ENCODE results near the gene TYRO3.
A peak's percentile ranks its signal among the peaks of the same experiment; 100 is the strongest.

Gene TYRO3

GRCh38 chr15:41523097-41523496 lies 35.9 kb upstream of the TYRO3 start:
- Histone ChIP-seq H3K9ac (ENCODE audit: low read depth, low read length) (no peak overlapping the region), H3K4me3 (ENCODE audit: low read length) (no peak overlapping the region), H3K9me3 (ENCODE audit: insufficient read depth, low read depth, low read length) (no peaks in the 10 kb centered on the region), H3K27ac (ENCODE audit: low read depth, low read length) (no peak overlapping the region), H3K4me1 (ENCODE audit: insufficient read depth, low read length) (no peaks in the 10 kb centered on the region), H3K36me3 (ENCODE audit: insufficient read depth, low read length) (peaks cover 61% of the 10 kb centered on the region), H3K27me3 (ENCODE audit: insufficient read depth, low read length) (no peaks in the 10 kb centered on the region)
- WGBS = 97% methylated on average over 5 of the region's 5 CpGs

GRCh38 chr15:41530363-41530956 lies 28.6 kb upstream of the TYRO3 start:
- H3K36me3 ChIP-seq (ENCODE audit: insufficient read depth, low read length) = peaks cover 87% of the 10 kb centered on the region

DNA sequence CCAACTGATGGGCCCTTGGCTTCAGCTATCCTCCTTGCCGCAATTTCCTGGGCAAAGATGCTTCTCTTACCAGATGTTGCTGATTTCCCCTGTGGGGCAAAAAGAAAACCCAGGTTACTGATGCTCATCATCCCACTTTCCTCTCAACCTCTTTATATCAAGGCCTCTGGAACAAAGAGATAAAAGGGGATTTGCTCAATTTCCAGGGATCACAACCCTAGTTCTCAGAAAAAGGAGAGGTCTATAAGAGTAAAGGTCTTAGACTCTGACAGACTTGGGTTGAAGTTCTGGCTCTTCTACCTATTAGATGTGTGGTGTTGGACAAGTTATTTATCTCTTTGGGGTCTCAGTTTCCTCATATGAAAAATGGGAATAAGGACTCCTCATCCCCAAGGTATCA lies 23.5 kb upstream of the TYRO3 start:
- WGBS = 98% methylated on average over 1 of the region's 1 CpG
- Histone ChIP-seq H3K9me3 (ENCODE audit: insufficient read depth, low read depth, low read length) (no peaks in the 10 kb centered on the region), H3K4me3 (ENCODE audit: low read length) (no peak overlapping the region), H3K27me3 (ENCODE audit: insufficient read depth, low read length) (no peaks in the 10 kb centered on the region), H3K36me3 (ENCODE audit: insufficient read depth, low read length) (peaks cover 59% of the 10 kb centered on the region), H3K27ac (ENCODE audit: low read depth, low read length) (no peak overlapping the region), H3K4me1 (ENCODE audit: insufficient read depth, low read length) (no peaks in the 10 kb centered on the region), H3K9ac (ENCODE audit: low read depth, low read length) (no peak overlapping the region)

More at GRCh38 chr15:41530363-41530956, 28.6 kb upstream of the TYRO3 start:
- Histone ChIP-seq H3K9ac (ENCODE audit: low read depth, low read length) (no peak overlapping the region), H3K4me3 (ENCODE audit: low read length) (no peak overlapping the region), H3K27me3 (ENCODE audit: insufficient read depth, low read length) (no peaks in the 10 kb centered on the region), H3K9me3 (ENCODE audit: insufficient read depth, low read depth, low read length) (no peaks in the 10 kb centered on the region), H3K4me1 (ENCODE audit: insufficient read depth, low read length) (no peaks in the 10 kb centered on the region), H3K27ac (ENCODE audit: low read depth, low read length) (no peak overlapping the region)
- 96% methylated on average over 6 of the region's 6 CpGs for WGBS

GRCh38 chr15:41536866-41537265 lies 22.1 kb upstream of the TYRO3 start:
- H3K27me3 ChIP-seq (ENCODE audit: insufficient read depth, low read length) = no peaks in the 10 kb centered on the region
- no peaks in the 10 kb centered on the region for H3K9me3 ChIP-seq (ENCODE audit: insufficient read depth, low read depth, low read length)
- no peak overlapping the region for H3K4me3 ChIP-seq (ENCODE audit: low read length)
- peaks cover 52% of the 10 kb centered on the region for H3K36me3 ChIP-seq (ENCODE audit: insufficient read depth, low read length)
- no peak overlapping the region for H3K27ac ChIP-seq (ENCODE audit: low read depth, low read length)
- H3K9ac ChIP-seq (ENCODE audit: low read depth, low read length) = no peak overlapping the region
- H3K4me1 ChIP-seq (ENCODE audit: insufficient read depth, low read length) = no peaks in the 10 kb centered on the region
- 96% methylated on average over 11 of the region's 11 CpGs for WGBS

GRCh38 chr15:41543521-41543870 lies 15.5 kb upstream of the TYRO3 start:
- Histone ChIP-seq H3K9ac (ENCODE audit: low read depth, low read length) (peak overlapping the region; percentile 95), H3K36me3 (ENCODE audit: insufficient read depth, low read length) (no peaks in the 10 kb centered on the region; the same call in 1 of the 2 replicates), H3K27me3 (ENCODE audit: insufficient read depth, low read length) (no peaks in the 10 kb centered on the region), H3K4me3 (ENCODE audit: low read length) (peak overlapping the region; percentile 92), H3K9me3 (ENCODE audit: insufficient read depth, low read depth, low read length) (no peaks in the 10 kb centered on the region), H3K27ac (ENCODE audit: low read depth, low read length) (peak overlapping the region; percentile 86), H3K4me1 (ENCODE audit: insufficient read depth, low read length) (no peaks in the 10 kb centered on the region)
- WGBS = 15% methylated on average over 8 of the region's 8 CpGs

DNA sequence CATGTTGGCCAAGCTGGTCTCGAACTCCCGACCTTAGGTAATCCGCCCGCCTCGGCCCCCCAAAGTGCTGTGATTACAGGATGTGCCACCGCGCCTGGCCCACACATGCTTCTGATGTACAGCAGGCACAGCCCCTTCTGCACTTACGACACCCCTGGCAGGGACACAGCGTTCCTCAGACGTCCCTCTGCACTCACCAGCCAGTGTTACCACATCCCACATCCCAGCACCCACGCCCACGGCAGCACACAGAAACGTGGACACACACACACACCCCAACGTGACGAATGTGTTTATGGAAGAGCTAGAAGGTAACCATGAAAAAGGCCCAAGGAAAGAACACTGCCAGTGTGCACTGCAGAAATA lies 14.4 kb upstream of the TYRO3 start:
- no peaks in the 10 kb centered on the region for H3K4me1 ChIP-seq (ENCODE audit: insufficient read depth, low read length)
- H3K27me3 ChIP-seq (ENCODE audit: insufficient read depth, low read length) = no peaks in the 10 kb centered on the region
- H3K9ac ChIP-seq (ENCODE audit: low read depth, low read length) = no peak overlapping the region
- no peaks in the 10 kb centered on the region for H3K36me3 ChIP-seq (ENCODE audit: insufficient read depth, low read length)
- H3K27ac ChIP-seq (ENCODE audit: low read depth, low read length) = no peak overlapping the region
- WGBS = 92% methylated on average over 15 of the region's 15 CpGs
- H3K9me3 ChIP-seq (ENCODE audit: insufficient read depth, low read depth, low read length) = no peaks in the 10 kb centered on the region
- H3K4me3 ChIP-seq (ENCODE audit: low read length) = peak overlapping the region; percentile 92; the same call in 1 of the 2 replicates

- Histone ChIP-seq H3K9ac (ENCODE audit: low read depth, low read length) (no peak overlapping the region), H3K27ac (ENCODE audit: low read depth, low read length) (no peak overlapping the region), H3K4me3 (ENCODE audit: low read length) (no peak overlapping the region), H3K9me3 (ENCODE audit: insufficient read depth, low read depth, low read length) (no peaks in the 10 kb centered on the region), H3K36me3 (ENCODE audit: insufficient read depth, low read length) (no peaks in the 10 kb centered on the region), H3K4me1 (ENCODE audit: insufficient read depth, low read length) (no peaks in the 10 kb centered on the region), H3K27me3 (ENCODE audit: insufficient read depth, low read length) (no peaks in the 10 kb centered on the region)
- WGBS = 94% methylated on average over 3 of the region's 3 CpGs
Measured at GRCh38 chr15:41545218-41545617, 13.8 kb upstream of the TYRO3 start.

- Histone ChIP-seq H3K4me1 (ENCODE audit: insufficient read depth, low read length) (no peaks in the 10 kb centered on the region), H3K9me3 (ENCODE audit: insufficient read depth, low read depth, low read length) (no peaks in the 10 kb centered on the region), H3K36me3 (ENCODE audit: insufficient read depth, low read length) (no peaks in the 10 kb centered on the region), H3K27me3 (ENCODE audit: insufficient read depth, low read length) (no peaks in the 10 kb centered on the region), H3K9ac (ENCODE audit: low read depth, low read length) (no peak overlapping the region), H3K27ac (ENCODE audit: low read depth, low read length) (no peak overlapping the region), H3K4me3 (ENCODE audit: low read length) (no peak overlapping the region)
- WGBS = 87% methylated on average over 12 of the region's 13 CpGs
Measured at GRCh38 chr15:41546851-41547786, 11.9 kb upstream of the TYRO3 start.

DNA sequence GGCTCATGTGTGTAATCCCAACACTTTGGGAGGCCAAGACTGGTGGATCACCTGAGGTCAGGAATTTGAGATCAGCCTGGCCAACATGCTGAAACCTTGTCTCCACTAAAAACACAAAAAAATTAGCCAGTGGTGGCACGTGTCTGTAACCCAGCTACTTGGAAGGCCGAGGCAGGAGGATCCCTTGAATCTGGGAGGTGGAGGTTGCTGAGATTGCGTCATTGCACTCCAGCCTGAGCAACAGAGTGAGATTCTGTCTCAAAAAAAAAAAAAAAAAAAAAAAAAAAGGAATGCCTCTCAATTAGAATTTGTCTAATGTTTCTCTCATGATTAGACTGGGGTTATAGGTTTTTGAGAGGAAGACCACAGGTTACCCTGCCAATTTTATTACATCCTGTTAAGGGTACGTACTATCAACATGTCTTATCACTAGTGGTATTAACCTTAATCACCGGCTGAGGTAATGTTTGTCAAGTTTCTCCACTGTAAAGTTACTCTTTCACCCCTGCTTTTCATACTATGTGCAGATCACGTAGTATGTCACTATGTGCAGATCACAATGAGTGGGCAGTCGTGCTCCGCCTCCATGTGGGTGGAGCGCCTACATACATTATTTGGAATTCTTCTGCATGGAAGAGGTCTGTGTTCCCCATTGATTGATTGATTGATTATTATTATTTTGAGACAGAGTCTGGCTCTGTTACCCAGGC lies 8.8 kb upstream of the TYRO3 start:
- no peaks in the 10 kb centered on the region for H3K36me3 ChIP-seq (ENCODE audit: insufficient read depth, low read length)
- H3K4me3 ChIP-seq (ENCODE audit: low read length) = no peak overlapping the region
- H3K9me3 ChIP-seq (ENCODE audit: insufficient read depth, low read depth, low read length) = no peaks in the 10 kb centered on the region
- H3K9ac ChIP-seq (ENCODE audit: low read depth, low read length) = no peak overlapping the region
- H3K4me1 ChIP-seq (ENCODE audit: insufficient read depth, low read length) = no peaks in the 10 kb centered on the region
- H3K27ac ChIP-seq (ENCODE audit: low read depth, low read length) = no peak overlapping the region
- no peaks in the 10 kb centered on the region for H3K27me3 ChIP-seq (ENCODE audit: insufficient read depth, low read length)
- WGBS = 91% methylated on average over 9 of the region's 9 CpGs

DNA sequence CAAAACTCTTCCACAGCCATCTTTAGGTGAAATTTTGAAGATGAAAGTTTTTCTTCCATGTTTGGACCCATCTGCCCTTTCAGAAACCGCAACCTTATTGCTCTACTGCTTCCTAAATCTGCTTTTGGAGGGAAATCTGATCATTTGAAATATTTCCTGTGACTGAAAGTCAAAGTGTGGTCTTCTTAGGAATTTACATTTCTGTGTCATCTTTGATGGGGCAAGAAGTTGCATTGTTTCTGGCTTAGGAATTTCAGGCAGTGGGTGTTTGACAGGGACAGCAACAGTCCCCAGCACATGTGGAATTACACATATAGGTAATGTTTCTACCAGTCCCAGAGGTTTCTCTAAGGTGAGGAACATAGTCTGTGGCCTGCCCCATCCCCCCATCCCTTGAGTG lies 5.3 kb upstream of the TYRO3 start:
- H3K9me3 ChIP-seq (ENCODE audit: insufficient read depth, low read depth, low read length) = no peaks in the 10 kb centered on the region
- H3K27ac ChIP-seq (ENCODE audit: low read depth, low read length) = no peak overlapping the region
- H3K9ac ChIP-seq (ENCODE audit: low read depth, low read length) = no peak overlapping the region
- peaks cover 9% of the 10 kb centered on the region for H3K4me1 ChIP-seq (ENCODE audit: insufficient read depth, low read length)
- no peaks in the 10 kb centered on the region for H3K27me3 ChIP-seq (ENCODE audit: insufficient read depth, low read length)
- H3K4me3 ChIP-seq (ENCODE audit: low read length) = no peak overlapping the region
- WGBS = 80% methylated on average over 1 of the region's 1 CpG
- no peaks in the 10 kb centered on the region for H3K36me3 ChIP-seq (ENCODE audit: insufficient read depth, low read length)

DNA sequence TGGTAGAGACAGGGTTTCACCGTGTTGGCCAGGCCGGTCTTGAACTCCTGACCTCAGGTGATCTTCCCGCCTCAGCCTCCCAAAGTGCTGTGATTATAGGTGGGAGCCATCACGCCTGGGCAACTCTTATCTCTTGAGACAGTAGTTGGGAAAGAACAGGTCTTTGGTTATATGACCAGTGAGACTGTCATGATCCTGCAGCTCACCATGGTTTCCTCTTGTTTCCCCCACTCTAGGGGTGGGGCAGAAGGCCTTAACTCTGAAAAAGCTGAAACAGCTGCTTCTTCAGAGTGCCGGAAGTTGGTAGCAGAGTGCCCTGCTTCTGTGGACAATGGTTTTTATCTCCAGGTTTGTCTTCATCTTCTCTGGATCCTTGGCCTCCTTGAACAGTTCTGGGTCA lies 4.7 kb upstream of the TYRO3 start:
- peaks cover 9% of the 10 kb centered on the region for H3K4me1 ChIP-seq (ENCODE audit: insufficient read depth, low read length)

More for the DNA sequence above, 4.7 kb upstream of the TYRO3 start:
- Histone ChIP-seq H3K27me3 (ENCODE audit: insufficient read depth, low read length) (no peaks in the 10 kb centered on the region), H3K27ac (ENCODE audit: low read depth, low read length) (no peak overlapping the region), H3K4me3 (ENCODE audit: low read length) (no peak overlapping the region), H3K9me3 (ENCODE audit: insufficient read depth, low read depth, low read length) (no peaks in the 10 kb centered on the region), H3K36me3 (ENCODE audit: insufficient read depth, low read length) (no peaks in the 10 kb centered on the region), H3K9ac (ENCODE audit: low read depth, low read length) (no peak overlapping the region)
- WGBS = 93% methylated on average over 5 of the region's 5 CpGs
